ENCODE results near the gene CPEB3.

GRCh38 chr10:92218569-92218968 is 72.3 kb downstream of the CPEB3 start:
- TF ChIP-seq POLR2AphosphoS5 (IDR thresholded peaks at IDR 0.05; ENCODE audit: borderline replicate concordance, low read depth, low read length) (no peak), EZH2 (IDR thresholded peaks at IDR 0.05) (no peak), FOXP2 (optimal IDR thresholded peaks at IDR 0.05; ENCODE audit: control extremely low read depth, extremely low read length, insufficient read depth) (no peak)
